Epithelial cell of esophagus (primary cell): ENCODE data around the gene GDF9.

Experiments
- DNase-seq: peaks from one replicate; pipeline ENCODE4 v3.0.0; 2010; ENCODE audit warnings: low read depth
- H3K4me3 ChIP-seq: 2 replicates; pipeline ENCODE4 v1.5.1; 2011; ENCODE audit warnings: mild to moderate bottlenecking, low read length, control low read depth
- TF ChIP-seq, protein P1 (sequence below): IDR thresholded peaks from 2 replicates; pipeline ENCODE4 v1.5.1; 2011; ENCODE audit warnings: low read depth, mild to moderate bottlenecking, low read length, control low read depth, inconsistent platforms; ENCODE audit not compliant: insufficient read depth; ENCODE audit errors: missing control alignments

GDF9 gene, protein sequence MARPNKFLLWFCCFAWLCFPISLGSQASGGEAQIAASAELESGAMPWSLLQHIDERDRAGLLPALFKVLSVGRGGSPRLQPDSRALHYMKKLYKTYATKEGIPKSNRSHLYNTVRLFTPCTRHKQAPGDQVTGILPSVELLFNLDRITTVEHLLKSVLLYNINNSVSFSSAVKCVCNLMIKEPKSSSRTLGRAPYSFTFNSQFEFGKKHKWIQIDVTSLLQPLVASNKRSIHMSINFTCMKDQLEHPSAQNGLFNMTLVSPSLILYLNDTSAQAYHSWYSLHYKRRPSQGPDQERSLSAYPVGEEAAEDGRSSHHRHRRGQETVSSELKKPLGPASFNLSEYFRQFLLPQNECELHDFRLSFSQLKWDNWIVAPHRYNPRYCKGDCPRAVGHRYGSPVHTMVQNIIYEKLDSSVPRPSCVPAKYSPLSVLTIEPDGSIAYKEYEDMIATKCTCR

DNA sequence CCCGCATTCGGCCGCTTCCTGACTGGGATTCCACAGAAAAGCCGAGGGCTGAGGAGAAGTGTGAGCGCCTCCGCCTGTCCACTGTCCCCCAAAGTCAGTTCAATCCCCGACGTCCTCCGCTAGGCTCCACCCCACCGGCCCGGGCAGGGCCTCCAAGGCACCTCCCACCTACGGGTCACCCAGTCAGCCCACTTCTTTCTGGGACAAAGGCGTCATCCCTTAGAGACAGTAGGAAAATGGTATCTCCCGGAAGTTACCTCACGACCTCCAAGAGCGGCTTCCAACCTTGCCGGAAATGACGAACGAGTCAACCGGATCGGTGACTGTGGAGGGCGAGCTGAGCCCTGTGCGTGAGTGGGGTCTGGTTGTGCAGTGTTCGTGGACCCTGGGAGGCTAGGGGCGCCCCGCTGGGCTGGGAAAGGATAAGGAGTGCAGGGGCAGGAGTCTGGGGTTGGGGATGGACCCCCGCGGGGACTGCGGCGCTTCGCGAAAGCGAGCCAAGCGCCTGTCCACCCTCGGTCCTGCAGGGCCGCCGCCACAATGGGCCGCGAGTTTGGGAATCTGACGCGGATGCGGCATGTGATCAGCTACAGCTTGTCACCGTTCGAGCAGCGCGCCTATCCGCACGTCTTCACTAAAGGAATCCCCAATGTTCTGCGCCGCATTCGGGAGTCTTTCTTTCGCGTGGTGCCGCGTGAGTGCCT lies at the start of gene GDF9, which contains the start of gene UQCRQ:
TSS of gene GDF9 (minus strand) at position 128 of the 704 bp plus-strand sequence. CDS start 1,936 bp downstream, outside the sequence.
TSS of gene UQCRQ (plus strand) at position 301 of the 704 bp plus-strand sequence. CDS start at position 541, 240 bp downstream.
- TF ChIP-seq, protein P1, sequence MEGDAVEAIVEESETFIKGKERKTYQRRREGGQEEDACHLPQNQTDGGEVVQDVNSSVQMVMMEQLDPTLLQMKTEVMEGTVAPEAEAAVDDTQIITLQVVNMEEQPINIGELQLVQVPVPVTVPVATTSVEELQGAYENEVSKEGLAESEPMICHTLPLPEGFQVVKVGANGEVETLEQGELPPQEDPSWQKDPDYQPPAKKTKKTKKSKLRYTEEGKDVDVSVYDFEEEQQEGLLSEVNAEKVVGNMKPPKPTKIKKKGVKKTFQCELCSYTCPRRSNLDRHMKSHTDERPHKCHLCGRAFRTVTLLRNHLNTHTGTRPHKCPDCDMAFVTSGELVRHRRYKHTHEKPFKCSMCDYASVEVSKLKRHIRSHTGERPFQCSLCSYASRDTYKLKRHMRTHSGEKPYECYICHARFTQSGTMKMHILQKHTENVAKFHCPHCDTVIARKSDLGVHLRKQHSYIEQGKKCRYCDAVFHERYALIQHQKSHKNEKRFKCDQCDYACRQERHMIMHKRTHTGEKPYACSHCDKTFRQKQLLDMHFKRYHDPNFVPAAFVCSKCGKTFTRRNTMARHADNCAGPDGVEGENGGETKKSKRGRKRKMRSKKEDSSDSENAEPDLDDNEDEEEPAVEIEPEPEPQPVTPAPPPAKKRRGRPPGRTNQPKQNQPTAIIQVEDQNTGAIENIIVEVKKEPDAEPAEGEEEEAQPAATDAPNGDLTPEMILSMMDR, result peak; percentile 23
- peak within 1 kb of the TSS; percentile 84 for H3K4me3 ChIP-seq
- DNase-seq, result peak; percentile 100

DNA sequence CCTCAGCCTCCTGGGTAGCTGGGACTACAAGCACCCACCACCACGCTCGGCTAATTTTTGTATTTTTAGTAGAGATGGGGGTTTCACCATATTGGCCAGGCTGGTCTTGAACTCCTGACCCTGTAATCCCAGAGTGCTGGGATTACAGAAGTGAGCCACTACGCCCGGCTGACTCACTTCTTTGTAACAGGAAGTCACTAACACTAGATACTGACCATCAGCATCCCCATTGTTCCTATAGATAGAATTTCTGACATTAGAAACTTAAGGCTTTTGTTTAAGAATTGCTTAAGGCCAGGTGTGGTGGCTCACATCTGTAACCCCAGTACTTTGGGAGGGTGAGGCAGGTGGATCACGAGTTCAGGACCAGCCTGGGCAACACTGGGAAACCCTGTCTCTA lies 49.4 kb upstream of the GDF9 start:
- H3K4me3 ChIP-seq, result no peak overlapping the region
- TF ChIP-seq, protein P1, result no peak
- peak; percentile 42 for DNase-seq

DNA sequence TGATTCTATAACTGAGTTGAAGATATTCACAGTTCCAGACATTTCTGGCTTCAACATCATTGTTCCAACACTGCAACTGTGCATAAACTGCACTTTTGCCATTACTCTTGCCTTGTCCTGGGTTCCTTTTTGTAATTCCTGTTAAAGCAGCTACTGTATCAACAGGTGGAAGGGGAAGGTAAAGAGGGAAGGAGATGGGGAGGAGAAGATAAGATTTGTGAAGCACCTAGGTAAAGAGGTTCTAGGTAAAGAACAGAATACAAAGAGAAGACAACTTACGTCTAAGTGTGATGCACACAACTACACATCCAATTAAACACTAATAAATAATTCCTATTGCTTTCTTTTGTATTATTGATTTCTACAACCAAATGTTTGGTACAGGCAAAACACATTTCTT lies 43.4 kb upstream of the GDF9 start:
- no peak for DNase-seq
- TF ChIP-seq, protein P1, result no peak

DNA sequence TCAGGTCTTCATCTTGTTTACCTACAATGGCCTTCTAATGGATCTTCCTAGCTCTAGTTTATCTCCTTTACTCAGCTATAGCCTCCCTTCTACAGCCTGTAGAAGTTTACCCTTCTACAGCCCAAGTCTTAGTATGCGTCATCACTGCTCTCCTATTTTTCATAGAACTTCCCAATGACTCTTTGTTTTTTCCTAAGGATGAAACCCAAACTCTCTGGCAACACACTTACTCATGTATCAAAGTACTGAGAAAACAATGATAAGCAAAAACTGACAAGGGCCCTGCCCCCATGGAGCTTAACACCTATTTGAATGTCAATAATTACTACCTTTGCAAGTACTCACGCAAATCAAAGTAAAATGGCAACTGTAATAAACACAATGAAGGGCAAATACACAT lies 40.9 kb upstream of the GDF9 start:
- H3K4me3 ChIP-seq, result no peak overlapping the region
- peak; percentile 14 for DNase-seq
- TF ChIP-seq, protein P1, result no peak

More for the DNA sequence above, 43.4 kb upstream of the GDF9 start:
- H3K4me3 ChIP-seq, result no peak overlapping the region

DNA sequence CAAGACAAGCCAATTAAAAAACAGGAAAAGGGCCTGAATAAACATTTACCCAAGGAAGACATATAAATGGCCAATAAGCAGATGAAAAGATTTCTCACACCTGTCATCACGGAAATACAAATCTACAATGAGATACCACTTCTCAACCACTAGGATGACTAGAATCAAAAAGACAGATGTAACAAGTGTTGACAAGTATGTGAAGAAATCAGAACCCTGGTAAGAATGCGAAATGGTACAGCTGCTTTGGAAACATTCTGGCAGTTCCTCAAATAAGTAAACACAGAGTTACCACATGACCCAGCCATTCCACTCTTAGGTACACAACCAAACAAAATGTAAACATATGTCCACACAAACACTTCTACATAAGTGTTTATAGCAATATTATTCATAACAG lies 39.7 kb upstream of the GDF9 start:
- TF ChIP-seq, protein P1, result peak; percentile 39
- DNase-seq, result peak; percentile 87
- H3K4me3 ChIP-seq, result no peak overlapping the region

DNA sequence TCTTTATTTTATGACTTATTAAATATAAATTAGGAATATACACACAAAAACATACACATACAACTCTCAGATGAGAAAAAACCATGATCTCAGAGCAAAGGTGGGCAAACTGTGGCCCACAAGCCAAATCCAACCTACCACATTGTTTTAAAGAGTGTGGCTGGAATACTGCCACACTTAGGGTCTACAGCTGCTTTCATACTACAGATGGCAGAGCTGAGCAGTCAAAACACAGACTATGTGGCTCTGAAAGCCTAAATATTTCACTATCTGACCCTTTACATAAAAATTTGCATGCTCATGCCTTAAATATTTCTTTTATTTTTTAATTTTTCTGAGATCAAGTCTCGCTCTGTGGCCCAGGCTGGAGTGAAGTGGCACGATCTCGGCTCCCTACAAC lies 35.5 kb upstream of the GDF9 start:
- no peak for DNase-seq
- TF ChIP-seq, protein P1, result no peak
- H3K4me3 ChIP-seq, result no peak overlapping the region

DNA sequence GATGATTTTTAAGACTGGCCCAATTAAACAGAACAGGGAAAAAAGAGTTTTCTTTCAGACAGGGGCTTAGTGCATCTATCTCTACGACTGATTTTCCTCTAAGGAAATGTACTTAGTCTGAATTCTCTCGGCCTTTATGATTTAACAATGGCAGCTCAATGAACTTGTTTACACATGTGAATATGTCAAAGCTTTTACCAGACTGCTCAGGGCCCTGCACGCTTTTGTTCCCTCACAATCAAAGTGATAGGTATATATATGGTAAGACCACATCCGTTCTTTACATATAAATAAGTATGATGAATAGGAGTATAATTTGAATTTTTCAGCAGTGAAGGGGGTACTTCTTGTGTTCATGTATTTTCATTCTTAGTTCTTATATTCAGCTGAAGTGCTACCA lies 34.8 kb upstream of the GDF9 start:
- no peak overlapping the region for H3K4me3 ChIP-seq
- TF ChIP-seq, protein P1, result no peak
- DNase-seq, result no peak
